NCI-H510A (cell line): ENCODE measurements around the gene UCHL5.
"Not testable (repeated sequence)": the region's sequence is repeated elsewhere in the genome, so short reads cannot be mapped to it uniquely, and the experiment has no call there.

Source experiments
- DNase-seq: peaks from one replicate; lab custom pipeline; 2025; lab: John Stamatoyannopoulos, UW

The UCHL5 gene

GRCh38 chr1:193009501-193009900 is 49.7 kb downstream of the UCHL5 start:
- DNase-seq: no peak

GRCh38 chr1:193005785-193006184 is 53.4 kb downstream of the UCHL5 start:
- no peak for DNase-seq

- no peak for DNase-seq
Measured at GRCh38 chr1:192998536-192998935, 60.6 kb downstream of the UCHL5 start.

GRCh38 chr1:192994141-192994540 is 65.0 kb downstream of the UCHL5 start:
- no peak for DNase-seq

GRCh38 chr1:192993426-192994085 is 65.6 kb downstream of the UCHL5 start:
- no peak for DNase-seq

- DNase-seq: not testable (repeated sequence)
Measured at GRCh38 chr1:192986748-192987334, 72.3 kb downstream of the UCHL5 start.

- no peak for DNase-seq
Measured at GRCh38 chr1:192986110-192986747, 72.9 kb downstream of the UCHL5 start.

- DNase-seq: no peak
Measured at GRCh38 chr1:192984080-192984479, 75.1 kb downstream of the UCHL5 start.

- no peak for DNase-seq
Measured at GRCh38 chr1:192983349-192983980, 75.7 kb downstream of the UCHL5 start.

- DNase-seq: no peak
Measured at GRCh38 chr1:192980856-192981255, 78.3 kb downstream of the UCHL5 start.

- DNase-seq: not testable (repeated sequence)
Measured at GRCh38 chr1:192980334-192980733, 78.8 kb downstream of the UCHL5 start.

- DNase-seq: no peak
Measured at GRCh38 chr1:192979542-192979941, 79.6 kb downstream of the UCHL5 start.

GRCh38 chr1:192978195-192978710 is 80.9 kb downstream of the UCHL5 start:
- no peak for DNase-seq

- DNase-seq: peak; percentile 69
Measured at GRCh38 chr1:192977089-192977706, 82.0 kb downstream of the UCHL5 start.

GRCh38 chr1:192976576-192976975 is 82.6 kb downstream of the UCHL5 start:
- no peak for DNase-seq

- no peak for DNase-seq
Measured at GRCh38 chr1:192974701-192975100, 84.5 kb downstream of the UCHL5 start.

- no peak for DNase-seq
Measured at GRCh38 chr1:192973988-192974387, 85.2 kb downstream of the UCHL5 start.

GRCh38 chr1:192973202-192973601 is 86.0 kb downstream of the UCHL5 start:
- DNase-seq: no peak

GRCh38 chr1:192969091-192969490 is 90.1 kb downstream of the UCHL5 start:
- no peak for DNase-seq

- DNase-seq: no peak
Measured at GRCh38 chr1:192968323-192968722, 90.8 kb downstream of the UCHL5 start.

- no peak for DNase-seq
Measured at GRCh38 chr1:192967901-192968300, 91.3 kb downstream of the UCHL5 start.

GRCh38 chr1:192967211-192967877 is 91.8 kb downstream of the UCHL5 start:
- no peak for DNase-seq
